HEK293T (cell line): ENCODE data around the gene ANKRD27.

Experiments
- ARNT ChIP-seq: fragments of 450-650 bp; IDR thresholded peaks from 2 replicates; pipeline ENCODE4 v1.6.1; 2017; ENCODE audit warnings: mild to moderate bottlenecking
- ELF4 ChIP-seq: fragments of 450-650 bp; IDR thresholded peaks from 2 replicates; pipeline ENCODE4 v1.6.1; 2017; ENCODE audit warnings: antibody characterized with exemption
- FOXA1 ChIP-seq: fragments of 450-650 bp; IDR thresholded peaks from 2 replicates; pipeline ENCODE4 v1.6.1; 2016; ENCODE audit warnings: mild to moderate bottlenecking
- FOXM1 ChIP-seq: fragments of 450-650 bp; IDR thresholded peaks from 2 replicates; pipeline ENCODE4 v1.6.1; 2017; ENCODE audit warnings: mild to moderate bottlenecking, borderline replicate concordance
- LEF1 ChIP-seq: fragments of 450-650 bp; IDR thresholded peaks from 2 replicates; pipeline ENCODE4 v1.6.1; 2017; ENCODE audit warnings: mild to moderate bottlenecking, borderline replicate concordance
- SP1 ChIP-seq: fragments of 450-650 bp; IDR thresholded peaks from 2 replicates; pipeline ENCODE4 v1.6.1; 2017
- SUZ12 ChIP-seq: fragments of 450-650 bp; IDR thresholded peaks from 2 replicates; pipeline ENCODE4 v1.6.1; 2016; ENCODE audit warnings: mild to moderate bottlenecking
- ZNF384 ChIP-seq: fragments of 450-650 bp; IDR thresholded peaks from 2 replicates; pipeline ENCODE4 v1.6.1; 2016

GRCh38 chr19:32671883-32672593 is 2.9 kb downstream of the ANKRD27 start:
- no peak for TF ChIP-seq SUZ12
- TF ChIP-seq ARNT = no peak
- TF ChIP-seq FOXA1 = no peak
- TF ChIP-seq SP1 = no peak
- no peak for TF ChIP-seq FOXM1
- TF ChIP-seq LEF1 = no peak
- no peak for TF ChIP-seq ZNF384
- no peak for TF ChIP-seq ELF4
